Fibroblast of pulmonary artery (primary cell): ENCODE data around the gene STC2.

Source experiments
- DNase-seq: peaks from one replicate; pipeline ENCODE4 v3.0.0-alpha.2; 2010; ENCODE audit warnings: low read depth
- H3K4me3 ChIP-seq: replicated peaks from 2 replicates; pipeline ENCODE4 v1.5.1; 2011; ENCODE audit warnings: low read depth, mild to moderate bottlenecking, control low read depth, low read length, moderate library complexity
- TF ChIP-seq, protein P1 (sequence below): IDR thresholded peaks from 2 replicates; pipeline ENCODE4 v1.5.1; 2011; ENCODE audit warnings: mild to moderate bottlenecking, control low read depth, low read length, inconsistent platforms; ENCODE audit errors: missing control alignments

STC2 gene

DNA sequence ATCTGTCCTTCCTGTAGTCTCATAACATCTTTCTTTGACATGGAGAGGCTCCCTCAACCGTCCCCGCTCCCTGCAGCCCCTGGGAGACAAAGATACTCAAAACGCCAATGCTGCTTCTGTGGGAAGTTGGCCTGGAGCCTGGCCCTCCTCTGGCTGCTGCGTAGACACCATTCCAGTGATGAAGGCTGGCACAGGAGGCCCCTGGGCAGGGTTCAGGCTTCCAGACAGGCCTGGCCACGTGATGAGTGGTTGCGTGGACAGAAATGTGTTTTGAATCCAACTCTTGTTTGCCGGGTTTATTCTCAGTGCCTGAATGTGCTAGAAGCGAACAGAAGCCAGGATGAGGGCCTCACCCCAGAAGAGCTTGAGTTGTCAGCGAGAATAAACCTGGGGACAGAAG is 50.0 kb downstream of the STC2 start:
- TF ChIP-seq, protein P1, sequence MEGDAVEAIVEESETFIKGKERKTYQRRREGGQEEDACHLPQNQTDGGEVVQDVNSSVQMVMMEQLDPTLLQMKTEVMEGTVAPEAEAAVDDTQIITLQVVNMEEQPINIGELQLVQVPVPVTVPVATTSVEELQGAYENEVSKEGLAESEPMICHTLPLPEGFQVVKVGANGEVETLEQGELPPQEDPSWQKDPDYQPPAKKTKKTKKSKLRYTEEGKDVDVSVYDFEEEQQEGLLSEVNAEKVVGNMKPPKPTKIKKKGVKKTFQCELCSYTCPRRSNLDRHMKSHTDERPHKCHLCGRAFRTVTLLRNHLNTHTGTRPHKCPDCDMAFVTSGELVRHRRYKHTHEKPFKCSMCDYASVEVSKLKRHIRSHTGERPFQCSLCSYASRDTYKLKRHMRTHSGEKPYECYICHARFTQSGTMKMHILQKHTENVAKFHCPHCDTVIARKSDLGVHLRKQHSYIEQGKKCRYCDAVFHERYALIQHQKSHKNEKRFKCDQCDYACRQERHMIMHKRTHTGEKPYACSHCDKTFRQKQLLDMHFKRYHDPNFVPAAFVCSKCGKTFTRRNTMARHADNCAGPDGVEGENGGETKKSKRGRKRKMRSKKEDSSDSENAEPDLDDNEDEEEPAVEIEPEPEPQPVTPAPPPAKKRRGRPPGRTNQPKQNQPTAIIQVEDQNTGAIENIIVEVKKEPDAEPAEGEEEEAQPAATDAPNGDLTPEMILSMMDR: no peak
- DNase-seq: peak; percentile 23
- H3K4me3 ChIP-seq: no peak overlapping the region

DNA sequence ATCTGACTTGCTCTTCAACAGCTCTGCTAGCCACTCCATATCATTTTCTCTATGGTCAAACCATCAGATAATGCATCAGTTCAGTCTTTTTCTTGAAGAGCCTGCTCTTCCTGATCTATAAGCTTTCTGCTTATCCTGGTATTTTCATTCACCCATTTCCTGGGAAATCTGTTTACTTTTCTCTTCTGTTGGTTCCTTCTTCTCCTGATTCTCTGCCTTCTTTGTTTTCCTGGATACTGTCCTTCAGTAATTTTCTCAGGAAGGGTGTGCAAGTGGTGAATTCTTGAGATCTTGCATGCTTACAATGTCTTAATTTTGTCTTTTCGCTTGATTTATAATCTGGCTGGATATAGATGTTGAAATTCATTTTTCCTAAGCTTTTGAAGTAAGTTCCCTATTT is 53.4 kb downstream of the STC2 start:
- H3K4me3 ChIP-seq: no peak overlapping the region
- DNase-seq: no peak
- TF ChIP-seq, protein P1: no peak

DNA sequence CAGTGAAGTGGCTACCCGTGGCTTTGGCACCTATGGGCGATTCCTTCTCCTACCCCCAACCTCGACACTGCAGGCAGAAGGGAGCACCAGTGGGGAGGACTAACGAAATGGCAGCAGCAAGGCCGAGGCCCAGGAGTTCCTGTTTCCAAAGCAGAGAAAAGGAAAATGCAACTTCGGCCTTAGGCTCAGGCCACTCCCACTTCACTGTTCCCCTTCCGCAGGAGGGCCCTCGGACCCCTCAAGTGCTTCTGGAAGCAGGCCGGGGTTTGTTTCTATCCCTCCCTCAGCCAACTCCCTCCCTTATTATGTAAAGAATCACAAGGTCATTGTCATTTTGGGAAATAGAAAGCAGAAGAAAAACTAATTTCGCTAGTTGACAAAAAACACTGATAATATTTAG is 56.8 kb downstream of the STC2 start:
- H3K4me3 ChIP-seq: no peak overlapping the region
- no peak for DNase-seq
- TF ChIP-seq, protein P1: no peak

DNA sequence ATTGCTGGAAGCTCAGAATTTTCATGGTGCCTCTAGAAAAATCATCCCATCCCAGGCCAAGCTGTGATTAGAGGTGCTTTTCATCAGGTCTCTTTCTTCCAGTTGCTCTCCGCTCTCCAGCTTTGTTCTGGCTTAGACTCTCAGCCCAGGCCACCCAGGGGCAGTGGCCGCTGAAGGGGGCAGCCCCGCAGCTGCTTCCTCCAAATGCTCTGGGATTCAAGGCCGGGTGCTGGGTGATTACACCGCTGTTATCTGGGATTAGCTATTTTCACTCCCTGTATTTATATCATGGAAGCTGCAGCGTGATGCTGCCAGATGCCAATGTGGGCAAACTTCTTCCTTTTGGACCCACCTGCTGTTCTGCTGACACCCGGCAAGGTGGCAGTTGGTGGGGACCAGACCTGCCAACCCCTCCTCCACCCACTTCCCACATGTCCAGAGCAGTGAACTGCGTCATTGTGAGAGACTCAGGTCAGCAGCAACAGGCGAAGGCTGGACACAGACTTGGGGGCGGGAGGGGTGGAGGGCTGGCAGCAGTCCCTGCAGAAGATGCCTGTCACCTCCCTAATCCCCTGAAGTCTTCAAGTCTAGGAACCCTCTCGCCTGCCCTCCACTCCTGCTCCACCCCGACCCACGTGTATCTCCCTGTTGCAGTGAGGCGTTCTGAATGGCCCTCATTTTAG is 59.3 kb downstream of the STC2 start:
- DNase-seq: no peak
- TF ChIP-seq, protein P1: no peak
- H3K4me3 ChIP-seq: no peak overlapping the region

DNA sequence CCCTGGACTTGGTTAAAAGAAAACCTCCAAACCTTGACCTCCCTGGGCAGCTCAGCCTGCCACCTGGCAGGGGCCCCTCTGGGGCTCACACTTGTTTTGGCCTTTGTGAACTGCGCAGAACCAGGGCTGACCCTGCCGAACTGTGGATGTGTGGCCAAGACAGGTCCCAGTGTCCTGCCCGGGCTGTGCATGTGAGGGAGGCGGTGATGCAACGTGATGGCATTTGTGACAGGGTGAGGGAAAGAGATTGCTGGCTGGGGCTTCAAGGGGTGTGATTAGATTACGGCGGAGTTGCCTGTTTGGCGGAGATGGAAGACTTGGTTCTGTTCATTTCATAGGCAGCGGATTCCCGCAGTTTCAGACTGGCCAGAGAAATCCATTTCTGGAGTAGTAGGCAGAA is 62.8 kb downstream of the STC2 start:
- TF ChIP-seq, protein P1: no peak
- no peak for DNase-seq
- H3K4me3 ChIP-seq: no peak overlapping the region
